Measurements from ENCODE around the gene CYTH1.
A peak's percentile ranks its signal among the peaks of the same experiment; 100 is the strongest.

CYTH1 gene

GRCh38 chr17:78718575-78719208, 63.4 kb downstream of the CYTH1 start:
- no peak overlapping the region for H3K27ac ChIP-seq (ENCODE audit: low read length)
- H3K4me1 ChIP-seq (ENCODE audit: control insufficient read depth in 1 of 2, insufficient read depth in 2 of 2, low read length in 2 of 2): peaks cover 40 to 72% of the 10 kb centered on the region in 2 donors
- no peak overlapping the region for H3K4me3 ChIP-seq (ENCODE audit: low read depth in 1 of 2, low read length in 2 of 2)
- no peaks in the 10 kb centered on the region for H3K27me3 ChIP-seq (ENCODE audit: low read depth, low read length)
- H3K36me3 ChIP-seq (ENCODE audit: control insufficient read depth in 1 of 2, insufficient read depth in 2 of 2, low read length in 2 of 2): no peaks in the 10 kb centered on the region
- H3K9me3 ChIP-seq (ENCODE audit: control insufficient read depth in 1 of 2, low read length in 2 of 2): no peaks in the 10 kb centered on the region

- H3K27ac ChIP-seq (ENCODE audit: low read length): peak overlapping the region; percentile 49
- H3K4me1 ChIP-seq (ENCODE audit: control insufficient read depth in 1 of 2, insufficient read depth in 2 of 2, low read length in 2 of 2): peaks cover 38 to 60% of the 10 kb centered on the region in 2 donors
- no peaks in the 10 kb centered on the region for H3K9me3 ChIP-seq (ENCODE audit: control insufficient read depth in 1 of 2, low read length in 2 of 2)
- no peaks in the 10 kb centered on the region for H3K36me3 ChIP-seq (ENCODE audit: control insufficient read depth in 1 of 2, insufficient read depth in 2 of 2, low read length in 2 of 2)
- no peaks in the 10 kb centered on the region for H3K27me3 ChIP-seq (ENCODE audit: low read depth, low read length)
- H3K4me3 ChIP-seq (ENCODE audit: low read depth in 1 of 2, low read length in 2 of 2): peak overlapping the region; percentile 71 to 79
Measured at GRCh38 chr17:78717431-78717980, 64.6 kb downstream of the CYTH1 start.

DNA sequence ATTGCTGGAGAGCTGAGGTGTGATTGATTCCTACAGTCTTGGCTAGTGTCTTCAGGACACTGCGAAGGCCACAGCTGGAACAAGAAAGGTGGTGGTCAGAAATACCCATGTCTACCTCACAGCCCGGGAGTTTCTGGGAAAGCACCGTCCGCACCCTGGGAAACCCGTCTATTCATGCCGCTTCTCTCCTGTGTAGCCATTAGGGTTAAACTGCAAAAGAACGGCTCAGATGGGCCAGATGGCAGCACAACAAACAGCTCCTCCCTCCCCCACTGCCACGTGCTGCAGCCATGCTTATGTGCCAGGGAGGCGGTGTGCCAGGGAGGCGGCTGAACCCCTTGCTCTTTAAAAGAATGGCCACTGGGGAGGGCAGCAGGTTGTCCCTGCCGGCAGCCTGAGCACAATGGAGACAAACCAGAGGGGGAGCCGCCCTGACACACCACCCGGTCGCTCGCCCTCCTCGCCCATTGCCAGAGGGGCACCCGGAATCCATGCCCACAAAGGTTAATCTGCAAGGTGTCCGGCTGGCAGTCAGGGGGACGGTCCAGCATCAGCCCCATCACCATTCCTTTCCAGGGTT, 65.2 kb downstream of the CYTH1 start:
- Histone ChIP-seq H3K9me3 (ENCODE audit: control insufficient read depth in 1 of 2, low read length in 2 of 2) (no peaks in the 10 kb centered on the region), H3K27ac (ENCODE audit: low read length) (no peak overlapping the region), H3K4me3 (ENCODE audit: low read depth in 1 of 2, low read length in 2 of 2) (peak overlapping the region; percentile 71 to 79), H3K27me3 (ENCODE audit: low read depth, low read length) (no peaks in the 10 kb centered on the region), H3K4me1 (ENCODE audit: control insufficient read depth in 1 of 2, insufficient read depth in 2 of 2, low read length in 2 of 2) (peaks cover 38 to 54% of the 10 kb centered on the region in 2 donors), H3K36me3 (ENCODE audit: control insufficient read depth in 1 of 2, insufficient read depth in 2 of 2, low read length in 2 of 2) (no peaks in the 10 kb centered on the region)

GRCh38 chr17:78716292-78716691, 65.8 kb downstream of the CYTH1 start:
- H3K27me3 ChIP-seq (ENCODE audit: low read depth, low read length): no peaks in the 10 kb centered on the region
- H3K4me3 ChIP-seq (ENCODE audit: low read depth in 1 of 2, low read length in 2 of 2): peak overlapping the region; percentile 71 to 79
- H3K9me3 ChIP-seq (ENCODE audit: control insufficient read depth in 1 of 2, low read length in 2 of 2): no peaks in the 10 kb centered on the region
- peaks cover 38 to 48% of the 10 kb centered on the region in 2 donors for H3K4me1 ChIP-seq (ENCODE audit: control insufficient read depth in 1 of 2, insufficient read depth in 2 of 2, low read length in 2 of 2)
- H3K36me3 ChIP-seq (ENCODE audit: control insufficient read depth in 1 of 2, insufficient read depth in 2 of 2, low read length in 2 of 2): no peaks in the 10 kb centered on the region
- H3K27ac ChIP-seq (ENCODE audit: low read length): no peak overlapping the region

DNA sequence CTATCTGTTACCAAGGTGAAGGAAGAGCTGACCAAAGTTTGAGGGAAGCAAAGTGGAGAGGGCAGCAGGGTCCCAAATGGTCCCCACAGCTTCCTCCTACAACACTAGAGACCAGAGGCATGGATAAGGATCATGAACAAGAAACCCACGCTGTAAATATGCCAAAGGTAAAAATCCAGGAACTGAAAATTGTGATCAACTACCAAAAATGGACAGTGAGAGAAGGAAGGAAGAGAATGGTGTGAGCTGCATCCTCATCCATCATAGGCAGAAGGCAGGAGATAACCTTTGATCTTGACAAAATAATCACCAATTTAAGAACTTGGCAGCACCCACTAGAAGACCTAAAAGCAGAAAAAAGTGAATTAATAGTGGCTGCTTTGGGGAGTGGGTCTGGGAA, 66.2 kb downstream of the CYTH1 start:
- H3K4me1 ChIP-seq (ENCODE audit: control insufficient read depth in 1 of 2, insufficient read depth in 2 of 2, low read length in 2 of 2): peaks cover 38 to 48% of the 10 kb centered on the region in 2 donors
- H3K9me3 ChIP-seq (ENCODE audit: control insufficient read depth in 1 of 2, low read length in 2 of 2): no peaks in the 10 kb centered on the region
- no peak overlapping the region for H3K4me3 ChIP-seq (ENCODE audit: low read depth in 1 of 2, low read length in 2 of 2)
- peak overlapping the region; percentile 19 for H3K27ac ChIP-seq (ENCODE audit: low read length)
- H3K36me3 ChIP-seq (ENCODE audit: control insufficient read depth in 1 of 2, insufficient read depth in 2 of 2, low read length in 2 of 2): no peaks in the 10 kb centered on the region
- H3K27me3 ChIP-seq (ENCODE audit: low read depth, low read length): no peaks in the 10 kb centered on the region

DNA sequence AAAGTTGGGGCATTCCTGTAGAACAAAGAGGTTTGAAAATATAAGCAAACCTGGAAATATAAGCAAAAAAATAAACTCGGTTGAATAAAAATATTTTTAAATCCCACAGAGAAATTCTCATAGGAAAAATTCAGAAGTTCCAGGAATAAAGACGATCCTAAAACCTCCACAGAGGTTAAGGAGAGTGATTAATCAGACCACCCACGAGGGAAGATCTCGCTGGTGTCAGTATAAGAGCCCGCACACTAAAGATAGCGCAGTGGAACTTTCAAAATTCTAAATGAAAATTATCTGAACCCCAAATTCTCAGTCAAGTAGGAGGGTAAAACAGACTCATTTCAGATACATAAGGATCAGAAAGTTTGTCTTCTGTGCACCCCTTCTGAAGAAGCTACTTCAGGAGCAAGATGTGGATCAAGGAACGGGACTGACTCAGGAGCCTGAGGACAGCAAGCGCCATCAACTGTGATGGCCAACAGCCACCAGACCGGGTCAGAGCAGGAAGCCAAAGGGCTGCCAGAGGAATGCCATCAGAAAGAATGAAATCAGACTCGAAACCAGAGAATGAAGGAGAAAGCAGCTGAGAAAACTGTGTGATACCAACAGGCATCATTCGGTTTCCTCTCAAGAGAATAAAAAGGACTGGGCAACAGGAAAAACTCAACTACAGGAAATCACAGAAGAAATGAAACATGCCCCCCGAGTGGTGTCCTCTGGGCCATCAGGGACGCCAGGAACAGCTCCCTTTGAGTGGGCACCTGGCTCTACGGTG, 66.9 kb downstream of the CYTH1 start:
- H3K4me1 ChIP-seq (ENCODE audit: control insufficient read depth in 1 of 2, insufficient read depth in 2 of 2, low read length in 2 of 2): peaks cover 43 to 52% of the 10 kb centered on the region in 2 donors
- H3K9me3 ChIP-seq (ENCODE audit: control insufficient read depth in 1 of 2, low read length in 2 of 2): no peaks in the 10 kb centered on the region
- no peak overlapping the region for H3K4me3 ChIP-seq (ENCODE audit: low read depth in 1 of 2, low read length in 2 of 2)
- peak overlapping the region; percentile 19 for H3K27ac ChIP-seq (ENCODE audit: low read length)
- H3K27me3 ChIP-seq (ENCODE audit: low read depth, low read length): no peaks in the 10 kb centered on the region
- H3K36me3 ChIP-seq (ENCODE audit: control insufficient read depth in 1 of 2, insufficient read depth in 2 of 2, low read length in 2 of 2): no peaks in the 10 kb centered on the region

DNA sequence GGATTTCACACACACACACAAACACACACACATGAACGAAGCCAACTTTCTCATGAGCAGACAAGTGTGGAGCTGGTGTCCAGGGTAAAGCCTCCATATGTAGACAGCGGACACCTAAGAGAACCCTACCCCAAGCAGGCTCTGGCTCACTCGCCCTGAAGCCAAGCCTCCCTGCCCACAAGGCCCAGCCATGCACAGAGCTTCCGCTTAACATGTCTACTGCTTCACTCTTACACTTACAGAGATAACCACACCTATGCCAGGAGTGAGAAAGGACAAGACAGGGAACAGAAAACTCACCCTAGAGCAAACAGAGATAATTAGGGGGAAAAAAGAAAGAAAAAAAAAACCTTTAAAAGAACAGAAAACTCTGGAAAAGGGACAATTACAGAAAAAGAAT, 67.5 kb downstream of the CYTH1 start:
- H3K4me3 ChIP-seq (ENCODE audit: low read depth in 1 of 2, low read length in 2 of 2): no peak overlapping the region
- H3K36me3 ChIP-seq (ENCODE audit: control insufficient read depth in 1 of 2, insufficient read depth in 2 of 2, low read length in 2 of 2): no peaks in the 10 kb centered on the region
- peaks cover 46 to 52% of the 10 kb centered on the region in 2 donors for H3K4me1 ChIP-seq (ENCODE audit: control insufficient read depth in 1 of 2, insufficient read depth in 2 of 2, low read length in 2 of 2)
- no peaks in the 10 kb centered on the region for H3K9me3 ChIP-seq (ENCODE audit: control insufficient read depth in 1 of 2, low read length in 2 of 2)
- no peaks in the 10 kb centered on the region for H3K27me3 ChIP-seq (ENCODE audit: low read depth, low read length)
- no peak overlapping the region for H3K27ac ChIP-seq (ENCODE audit: low read length)

DNA sequence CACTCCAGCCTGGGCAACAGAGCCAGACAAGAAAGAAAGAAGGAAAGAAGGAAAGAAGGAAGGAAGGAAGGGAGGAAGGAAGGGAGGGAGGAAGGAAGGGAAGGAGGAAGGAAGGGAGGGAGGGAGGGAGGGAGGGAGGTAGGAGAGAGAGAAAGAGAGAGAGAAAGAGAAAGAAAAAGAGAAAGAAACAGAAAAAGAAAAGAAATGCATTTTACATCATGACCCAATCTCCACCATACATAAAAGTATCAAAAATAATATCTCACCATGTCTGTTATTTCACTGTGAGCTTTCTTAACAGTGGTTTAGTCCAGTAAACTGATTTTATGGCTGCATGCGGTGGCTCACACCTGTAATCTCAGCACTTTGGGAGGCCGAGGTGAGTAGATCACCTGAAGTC, 70.0 kb downstream of the CYTH1 start:
- peaks cover 0 to 4% of the 10 kb centered on the region in 2 donors for H3K36me3 ChIP-seq (ENCODE audit: control insufficient read depth in 1 of 2, insufficient read depth in 2 of 2, low read length in 2 of 2)
- no peaks in the 10 kb centered on the region for H3K27me3 ChIP-seq (ENCODE audit: low read depth, low read length)
- peaks cover 36 to 54% of the 10 kb centered on the region in 2 donors for H3K4me1 ChIP-seq (ENCODE audit: control insufficient read depth in 1 of 2, insufficient read depth in 2 of 2, low read length in 2 of 2)
- no peak overlapping the region for H3K27ac ChIP-seq (ENCODE audit: low read length)
- H3K9me3 ChIP-seq (ENCODE audit: control insufficient read depth in 1 of 2, low read length in 2 of 2): no peaks in the 10 kb centered on the region
- no peak overlapping the region for H3K4me3 ChIP-seq (ENCODE audit: low read depth in 1 of 2, low read length in 2 of 2)

- H3K4me3 ChIP-seq (ENCODE audit: low read depth in 1 of 2, low read length in 2 of 2): no peak overlapping the region
- H3K4me1 ChIP-seq (ENCODE audit: control insufficient read depth in 1 of 2, insufficient read depth in 2 of 2, low read length in 2 of 2): peaks cover 26 to 47% of the 10 kb centered on the region in 2 donors
- no peaks in the 10 kb centered on the region for H3K27me3 ChIP-seq (ENCODE audit: low read depth, low read length)
- no peaks in the 10 kb centered on the region for H3K9me3 ChIP-seq (ENCODE audit: control insufficient read depth in 1 of 2, low read length in 2 of 2)
- no peak overlapping the region for H3K27ac ChIP-seq (ENCODE audit: low read length)
- H3K36me3 ChIP-seq (ENCODE audit: control insufficient read depth in 1 of 2, insufficient read depth in 2 of 2, low read length in 2 of 2): peaks cover 7 to 8% of the 10 kb centered on the region in 2 donors
Measured at GRCh38 chr17:78710607-78711006, 71.5 kb downstream of the CYTH1 start.

GRCh38 chr17:78709751-78710181, 72.3 kb downstream of the CYTH1 start:
- Histone ChIP-seq H3K9me3 (ENCODE audit: control insufficient read depth in 1 of 2, low read length in 2 of 2) (no peaks in the 10 kb centered on the region), H3K27ac (ENCODE audit: low read length) (no peak overlapping the region), H3K4me1 (ENCODE audit: control insufficient read depth in 1 of 2, insufficient read depth in 2 of 2, low read length in 2 of 2) (peaks cover 17 to 49% of the 10 kb centered on the region in 2 donors), H3K36me3 (ENCODE audit: control insufficient read depth in 1 of 2, insufficient read depth in 2 of 2, low read length in 2 of 2) (peaks cover 11 to 15% of the 10 kb centered on the region in 2 donors), H3K4me3 (ENCODE audit: low read depth in 1 of 2, low read length in 2 of 2) (no peak overlapping the region), H3K27me3 (ENCODE audit: low read depth, low read length) (no peaks in the 10 kb centered on the region)

DNA sequence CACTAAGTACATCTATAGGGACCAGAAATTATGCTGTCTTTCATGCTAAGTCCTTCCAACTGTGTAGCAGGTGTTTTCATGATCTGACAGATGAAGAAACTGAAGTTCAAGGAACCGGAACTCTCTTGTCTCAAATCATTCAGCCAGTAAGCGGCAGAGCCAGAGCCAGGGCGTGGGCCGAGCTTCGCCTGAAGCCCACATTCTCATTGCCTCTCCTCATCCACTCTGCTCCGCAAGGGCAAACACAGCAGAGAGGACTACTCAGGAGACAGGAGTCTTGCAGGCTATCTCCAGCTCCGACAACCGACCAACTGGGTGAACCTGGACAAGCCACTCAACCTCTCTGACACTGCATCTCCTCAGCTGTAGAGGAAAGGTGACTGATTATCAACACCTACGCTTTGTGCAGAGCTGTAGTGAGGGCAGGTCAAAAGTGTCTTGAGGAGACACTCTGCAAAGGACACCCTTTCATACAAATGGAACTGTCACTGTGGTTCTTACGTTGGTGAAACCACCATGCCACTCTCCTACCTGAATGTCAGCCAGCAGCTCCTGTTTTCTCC, 72.9 kb downstream of the CYTH1 start:
- Histone ChIP-seq H3K9me3 (ENCODE audit: control insufficient read depth in 1 of 2, low read length in 2 of 2) (no peaks in the 10 kb centered on the region), H3K4me1 (ENCODE audit: control insufficient read depth in 1 of 2, insufficient read depth in 2 of 2, low read length in 2 of 2) (peaks cover 15 to 49% of the 10 kb centered on the region in 2 donors), H3K27ac (ENCODE audit: low read length) (no peak overlapping the region), H3K27me3 (ENCODE audit: low read depth, low read length) (no peaks in the 10 kb centered on the region), H3K4me3 (ENCODE audit: low read depth in 1 of 2, low read length in 2 of 2) (no peak overlapping the region), H3K36me3 (ENCODE audit: control insufficient read depth in 1 of 2, insufficient read depth in 2 of 2, low read length in 2 of 2) (peaks cover 13 to 15% of the 10 kb centered on the region in 2 donors)

Measured in muscle layer of duodenum (tissue), 2 donors.